ENCODE results near the gene TINCR.
"Not testable (repeated sequence)": the region's sequence is repeated elsewhere in the genome, so short reads cannot be mapped to it uniquely, and the experiment has no call there.

TINCR gene

DNA sequence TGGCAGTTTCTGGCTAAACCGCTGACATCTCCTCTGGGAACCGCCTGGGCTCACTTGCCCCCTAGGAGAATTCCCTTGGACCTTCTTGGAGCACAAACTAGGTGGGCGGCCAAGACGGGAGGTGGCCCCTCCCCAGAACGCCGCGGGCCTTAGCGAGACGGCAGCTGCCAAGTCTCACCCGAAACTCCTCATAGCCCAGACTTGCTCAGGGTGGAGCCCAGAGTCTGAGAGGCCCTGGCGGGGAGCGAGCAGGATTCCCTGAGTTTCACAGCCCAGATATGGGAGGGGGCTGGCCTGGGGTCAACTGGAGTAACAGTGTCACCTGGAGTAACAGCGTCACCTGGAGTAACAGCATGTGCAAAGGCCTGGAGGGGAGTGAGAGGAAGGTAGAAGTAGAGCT lies 10.1 kb downstream of the TINCR start:
- H3K4me3 ChIP-seq (ENCODE audit: low read length), result no peak overlapping the region
- no peak for TF ChIP-seq ZNF274 (IDR thresholded peaks at IDR 0.05; ENCODE audit: low read depth, low read length)

DNA sequence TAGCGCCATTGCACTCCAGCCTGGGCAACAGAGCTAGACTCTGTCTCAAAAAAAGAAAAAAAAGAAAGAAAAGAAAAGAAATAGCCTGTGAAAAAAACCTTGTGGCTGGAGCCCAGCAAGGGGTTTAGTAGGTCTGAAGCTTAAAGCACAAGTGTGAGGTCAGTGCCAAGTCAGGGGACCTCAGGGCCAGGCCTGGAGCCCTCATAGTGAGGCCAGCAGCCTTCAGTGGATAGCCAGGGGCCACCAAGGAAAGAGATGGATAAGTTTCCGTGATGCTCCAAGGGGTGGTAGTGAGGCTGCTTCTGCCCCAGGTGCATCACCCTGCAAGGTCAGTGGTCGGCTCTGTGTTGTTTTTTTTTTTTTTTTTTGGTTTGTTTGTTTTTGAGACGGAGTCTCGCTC lies 12.9 kb downstream of the TINCR start:
- H3K4me3 ChIP-seq (ENCODE audit: low read length), result no peak overlapping the region
- no peak for TF ChIP-seq ZNF274 (IDR thresholded peaks at IDR 0.05; ENCODE audit: low read depth, low read length)

- no peak overlapping the region for H3K4me3 ChIP-seq (ENCODE audit: low read length)
- TF ChIP-seq ZNF274 (IDR thresholded peaks at IDR 0.05; ENCODE audit: low read depth, low read length), result no peak
These were observed 13.9 kb downstream of the TINCR start for GRCh38 chr19:5553892-5554291.

DNA sequence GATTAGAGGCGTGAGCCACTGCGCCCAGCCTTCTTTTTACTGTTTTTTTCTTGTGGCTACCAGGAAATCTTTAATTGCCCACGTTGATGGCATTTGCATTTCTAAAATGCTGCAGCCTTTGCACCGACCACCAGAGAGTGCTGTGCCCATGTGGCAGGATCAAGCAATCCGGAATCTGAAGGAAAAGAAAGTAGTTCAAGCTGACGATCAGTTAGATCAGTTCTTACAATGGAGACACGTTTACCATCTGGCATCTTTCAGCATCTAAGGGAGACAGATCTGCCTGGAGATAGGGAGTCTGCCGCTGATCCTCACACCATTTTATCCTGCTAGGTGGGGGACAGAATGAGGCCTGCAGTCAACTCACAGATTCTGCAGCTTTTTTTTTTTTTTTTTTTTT lies 19.9 kb downstream of the TINCR start:
- no peak for TF ChIP-seq ZNF274 (IDR thresholded peaks at IDR 0.05; ENCODE audit: low read depth, low read length)
- no peak overlapping the region for H3K4me3 ChIP-seq (ENCODE audit: low read length)

DNA sequence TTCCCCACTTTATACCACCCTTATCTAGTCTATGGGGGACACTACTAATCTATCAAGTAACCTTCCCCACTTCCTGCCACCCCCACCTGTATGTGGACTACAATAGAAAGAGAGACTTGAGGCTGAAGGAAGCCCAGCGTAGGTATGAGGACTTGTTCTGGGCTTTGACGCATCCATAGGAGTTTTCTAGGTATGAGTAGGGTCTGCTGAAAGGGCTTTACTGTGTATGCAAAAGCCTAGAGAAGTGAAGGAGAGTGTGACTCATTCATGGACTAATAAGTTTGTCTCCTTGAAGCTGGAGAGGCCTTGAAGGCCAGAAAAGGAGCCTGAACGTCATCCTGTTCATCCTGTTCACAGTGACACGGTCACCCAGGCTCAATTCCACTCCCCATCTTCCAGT lies 21.8 kb downstream of the TINCR start:
- no peak overlapping the region for H3K4me3 ChIP-seq (ENCODE audit: low read length)
- TF ChIP-seq ZNF274 (IDR thresholded peaks at IDR 0.05; ENCODE audit: low read depth, low read length), result no peak

DNA sequence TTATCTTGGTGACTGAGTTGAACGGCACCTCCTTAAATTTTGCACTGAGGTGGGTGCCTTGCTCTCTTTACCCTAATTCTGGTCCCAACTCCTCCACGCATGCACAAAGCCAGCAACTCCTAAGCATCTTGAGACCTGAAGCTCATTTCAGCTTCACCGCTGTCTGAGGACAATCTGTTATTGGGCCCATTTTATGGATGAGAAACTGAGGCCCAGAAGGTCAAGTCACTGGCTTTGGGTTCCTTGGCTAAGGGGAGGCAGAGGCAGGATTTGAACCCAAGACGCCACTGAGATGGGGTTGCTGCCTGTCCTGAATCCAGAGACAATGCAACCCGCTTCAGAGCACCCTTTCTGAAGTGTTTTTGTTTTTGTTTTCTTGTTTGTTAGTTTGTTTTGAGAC lies 22.7 kb downstream of the TINCR start:
- no peak overlapping the region for H3K4me3 ChIP-seq (ENCODE audit: low read length)
- no peak for TF ChIP-seq ZNF274 (IDR thresholded peaks at IDR 0.05; ENCODE audit: low read depth, low read length)

DNA sequence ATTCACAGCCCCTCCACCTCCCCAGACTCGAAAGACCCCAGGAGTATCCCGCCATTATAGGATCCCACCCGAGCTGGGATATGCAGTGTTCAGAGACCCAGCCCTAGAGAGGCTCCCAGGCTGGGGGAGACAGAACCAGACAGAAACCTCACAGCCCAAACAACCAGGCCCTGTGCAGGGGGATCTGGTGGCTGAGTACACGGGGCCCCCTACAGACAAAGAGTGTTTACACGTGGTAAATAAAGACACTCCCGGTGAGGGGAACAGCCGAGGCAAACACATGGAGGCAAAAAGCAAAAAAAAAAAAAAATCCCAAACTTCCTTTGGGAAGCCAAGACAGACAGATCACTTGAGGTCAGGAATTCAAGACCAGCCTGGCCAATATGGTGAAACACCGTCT lies 25.1 kb downstream of the TINCR start:
- no peak for TF ChIP-seq ZNF274 (IDR thresholded peaks at IDR 0.05; ENCODE audit: low read depth, low read length)

GRCh38 chr19:5541456-5541855 lies 26.3 kb downstream of the TINCR start:
- TF ChIP-seq ZNF274 (IDR thresholded peaks at IDR 0.05; ENCODE audit: low read depth, low read length), result no peak
- no peak overlapping the region for H3K4me3 ChIP-seq (ENCODE audit: low read length)

More for the DNA sequence above, 25.1 kb downstream of the TINCR start:
- H3K4me3 ChIP-seq (ENCODE audit: low read length), result no peak overlapping the region

DNA sequence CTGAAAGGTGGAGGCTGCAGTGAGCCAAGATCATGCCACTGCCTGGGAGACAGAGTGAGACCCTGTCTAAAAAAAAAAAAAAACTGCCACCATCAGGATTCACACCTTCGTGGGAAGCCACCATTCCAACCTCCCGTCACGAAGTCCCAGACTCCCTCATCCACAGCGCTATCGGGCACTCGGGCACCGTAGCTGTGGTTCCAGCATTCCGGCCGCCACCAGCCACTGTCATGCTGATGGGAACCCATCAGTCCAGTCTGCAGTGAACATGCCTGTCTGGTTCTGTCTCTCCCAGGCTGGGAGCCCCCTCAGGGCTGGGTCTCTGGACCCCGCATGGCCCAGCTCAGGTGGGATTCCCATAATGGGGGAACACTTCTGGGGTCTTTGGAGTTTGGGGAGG lies 27.5 kb downstream of the TINCR start:
- no peak for TF ChIP-seq ZNF274 (IDR thresholded peaks at IDR 0.05; ENCODE audit: low read depth, low read length)
- H3K4me3 ChIP-seq (ENCODE audit: low read length), result no peak overlapping the region

DNA sequence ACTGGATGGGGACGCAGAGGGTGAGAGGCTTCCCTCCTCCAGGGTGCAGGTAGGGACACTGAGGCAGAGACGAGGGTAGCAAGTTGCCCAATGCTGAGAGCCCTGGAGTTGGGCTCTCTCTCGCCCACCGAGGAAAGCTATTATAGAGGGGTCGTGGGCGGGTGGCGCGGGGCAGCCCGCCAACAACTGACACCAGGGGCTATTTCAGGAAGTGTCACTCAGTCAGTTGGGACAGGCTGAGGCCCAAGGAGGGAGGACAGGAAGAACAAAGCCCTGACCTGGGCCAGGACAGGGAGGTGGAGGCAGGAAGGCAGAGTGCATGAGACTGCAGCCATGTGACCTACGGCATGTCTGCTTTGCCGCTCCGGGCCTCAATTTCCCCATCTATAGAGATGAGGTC lies 29.9 kb downstream of the TINCR start:
- no peak overlapping the region for H3K4me3 ChIP-seq (ENCODE audit: low read length)

DNA sequence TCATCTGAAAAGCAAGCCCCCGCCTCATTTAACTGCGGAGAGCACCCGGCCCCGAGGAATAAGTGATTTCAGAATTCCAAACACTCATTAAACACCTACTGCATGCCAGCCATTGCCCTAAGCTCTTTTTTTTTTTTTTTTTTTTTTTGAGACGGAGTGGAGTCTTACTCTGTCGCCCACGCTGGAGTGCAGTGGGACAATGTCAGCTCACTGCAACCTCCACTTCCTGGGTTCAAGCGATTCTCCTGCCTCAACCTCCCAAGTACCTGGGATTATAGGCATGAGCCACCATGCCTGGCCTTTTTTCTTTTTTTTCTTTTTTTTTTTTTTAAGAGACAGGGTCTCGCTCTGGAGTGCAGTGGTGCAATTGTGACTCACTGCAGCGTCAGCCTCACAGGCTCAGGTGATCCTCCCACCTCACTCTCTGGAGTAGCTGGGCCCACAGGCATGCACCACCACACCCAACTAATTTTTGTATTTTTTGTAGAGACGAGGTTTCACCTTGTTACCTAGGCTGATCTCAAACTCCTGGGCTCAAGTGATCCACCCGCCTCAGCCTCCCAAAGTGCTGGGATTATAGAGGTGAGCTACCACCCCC lies 30.7 kb downstream of the TINCR start:
- not testable (repeated sequence) for H3K4me3 ChIP-seq (ENCODE audit: low read length)

More for the DNA sequence above, 29.9 kb downstream of the TINCR start:
- no peak for TF ChIP-seq ZNF274 (IDR thresholded peaks at IDR 0.05; ENCODE audit: low read depth, low read length)

- TF ChIP-seq ZNF274 (IDR thresholded peaks at IDR 0.05; ENCODE audit: low read depth, low read length), result no peak
- H3K4me3 ChIP-seq (ENCODE audit: low read length), result no peak overlapping the region
These were observed 31.3 kb downstream of the TINCR start for GRCh38 chr19:5536337-5536894.

GRCh38 chr19:5534787-5535586 lies 32.8 kb downstream of the TINCR start:
- H3K4me3 ChIP-seq (ENCODE audit: low read length), result no peak overlapping the region
- TF ChIP-seq ZNF274 (IDR thresholded peaks at IDR 0.05; ENCODE audit: low read depth, low read length), result no peak

DNA sequence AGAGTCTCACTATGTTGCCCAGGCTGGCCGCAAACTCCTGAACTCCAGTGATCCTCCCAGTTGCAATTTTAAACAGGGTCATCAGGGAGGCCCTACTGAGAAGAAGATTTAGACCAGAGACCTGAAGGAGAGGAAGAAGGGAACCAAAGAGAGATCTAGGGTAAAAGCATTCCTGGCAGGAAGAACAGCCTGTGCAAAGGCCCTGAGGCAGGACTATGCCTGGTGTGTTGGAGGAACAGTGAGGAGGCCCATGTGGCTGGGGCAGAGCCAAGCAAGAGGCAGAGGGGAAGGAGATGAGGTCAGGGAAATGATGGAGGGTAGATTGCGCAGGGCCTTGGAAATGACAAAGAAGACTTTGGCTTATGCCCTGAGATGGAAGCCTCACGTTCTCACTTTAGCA lies 34.5 kb downstream of the TINCR start:
- no peak for TF ChIP-seq ZNF274 (IDR thresholded peaks at IDR 0.05; ENCODE audit: low read depth, low read length)
- H3K4me3 ChIP-seq (ENCODE audit: low read length), result no peak overlapping the region

DNA sequence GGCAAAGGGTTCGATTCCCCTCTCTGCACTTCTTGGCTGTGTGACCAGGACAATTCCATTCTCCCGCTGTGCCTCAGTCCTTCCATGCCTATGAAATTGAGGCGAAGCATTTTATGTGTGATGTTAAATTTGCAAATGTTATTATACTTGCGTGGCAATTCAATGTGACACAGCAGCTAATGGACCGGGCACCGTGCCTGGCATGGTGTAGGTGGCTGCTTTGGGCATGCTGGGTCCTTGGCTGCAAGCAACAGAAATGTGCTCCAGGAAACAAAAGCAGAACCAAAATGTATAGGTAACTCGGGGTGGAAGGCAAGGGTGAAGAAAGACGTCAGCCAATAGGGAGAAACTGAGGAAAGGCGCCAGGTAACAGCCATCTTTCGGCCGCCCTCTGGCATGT lies 37.1 kb downstream of the TINCR start:
- TF ChIP-seq ZNF274 (IDR thresholded peaks at IDR 0.05; ENCODE audit: low read depth, low read length), result no peak
- no peak overlapping the region for H3K4me3 ChIP-seq (ENCODE audit: low read length)

All from GM08714 (cell line).